HG03575 (cell line): Measurements from ENCODE around the gene CBLN2.

ENCODE experiments used
- ATAC-seq: cut with Tn5 transposase; IDR thresholded peaks from one replicate; pipeline ENCODE4 v1.9.1; 2021; ENCODE audit not compliant: unreplicated experiment, insufficient number of reproducible peaks, low FRiP score; ENCODE audit errors: extremely low read depth

The CBLN2 gene

GRCh38 chr18:72544092-72544886 lies at the start of gene CBLN2:
Gene CBLN2, minus strand, starts transcription at chr18:72544342. Its CDS starts 2,182 bp downstream, at chr18:72542160.
- ATAC-seq: no peak

- no peak for ATAC-seq
Observed at GRCh38 chr18:72588360-72588759, 44.2 kb upstream of the CBLN2 start.

- no peak for ATAC-seq
Observed at GRCh38 chr18:72584787-72585186, 40.6 kb upstream of the CBLN2 start.

GRCh38 chr18:72581976-72582375 lies 37.8 kb upstream of the CBLN2 start:
- ATAC-seq: no peak

GRCh38 chr18:72572896-72573295 lies 28.8 kb upstream of the CBLN2 start:
- ATAC-seq: no peak

GRCh38 chr18:72566290-72566689 lies 22.1 kb upstream of the CBLN2 start:
- no peak for ATAC-seq

- ATAC-seq: no peak
Observed at GRCh38 chr18:72555968-72556367, 11.8 kb upstream of the CBLN2 start.

GRCh38 chr18:72555101-72555500 lies 11.0 kb upstream of the CBLN2 start:
- no peak for ATAC-seq

- ATAC-seq: no peak
Observed at GRCh38 chr18:72543357-72544055, 636 bp downstream of the CBLN2 start.

- no peak for ATAC-seq
Observed at GRCh38 chr18:72542984-72543356, 1.2 kb downstream of the CBLN2 start.

GRCh38 chr18:72542342-72542741 lies 1.8 kb downstream of the CBLN2 start:
- ATAC-seq: no peak

- no peak for ATAC-seq
Observed at GRCh38 chr18:72541871-72542332, 2.2 kb downstream of the CBLN2 start.

- ATAC-seq: no peak
Observed at GRCh38 chr18:72539901-72540300, 4.2 kb downstream of the CBLN2 start.

GRCh38 chr18:72530622-72531021 lies 13.5 kb downstream of the CBLN2 start:
- no peak for ATAC-seq

- no peak for ATAC-seq
Observed at GRCh38 chr18:72504866-72505265, 39.3 kb downstream of the CBLN2 start.

- ATAC-seq: no peak
Observed at GRCh38 chr18:72502671-72503431, 41.3 kb downstream of the CBLN2 start.

GRCh38 chr18:72492497-72492896 lies 51.6 kb downstream of the CBLN2 start:
- ATAC-seq: no peak
